Kidney (tissue), 14 donors: ENCODE measurements around the gene SLAMF9. TPM values are rescaled to one million over a fixed set of nuclear protein-coding genes. Genes with fewer than 3 reads are reported as not detected.
A peak's percentile ranks its signal among the peaks of the same experiment; 100 is the strongest.

Experiments
- DNase-seq, 5 donors: peaks; one replicate each; pipeline ENCODE4 v3.0.0-alpha.2; 2013 to 2020
- FAIRE-seq: peaks from 2 replicates; lab custom pipeline; 2012; peaks lifted over from hg19 to GRCh38; lab: Jason Lieb, UNC
- H3K27ac ChIP-seq, 2 donors: one replicate each; pipeline ENCODE4 v1.7.0; 2013; ENCODE audit warnings: low read depth in 2 of 2, low read length in 2 of 2, inconsistent platforms in 1 of 2
- H3K27me3 ChIP-seq: one replicate; pipeline ENCODE4 v1.7.1; 2013; ENCODE audit warnings: low read length, inconsistent platforms; ENCODE audit not compliant: control insufficient read depth, insufficient read depth
- H3K36me3 ChIP-seq, 3 donors: one replicate each; pipeline versions ENCODE4 v1.7.0 to v1.7.1; 2013; ENCODE audit warnings: low read length in 3 of 3, control low read depth in 1 of 3, inconsistent platforms in 1 of 3; ENCODE audit not compliant: insufficient read depth in 3 of 3, control insufficient read depth in 2 of 3
- H3K4me1 ChIP-seq, 3 donors: one replicate each; pipeline versions ENCODE4 v1.7.0 to v1.7.1; 2013; ENCODE audit warnings: low read length in 3 of 3, inconsistent platforms in 1 of 3, low read depth in 1 of 3; ENCODE audit not compliant: control insufficient read depth in 2 of 3, insufficient read depth in 2 of 3
- H3K4me3 ChIP-seq, 3 donors: one replicate each; pipeline versions ENCODE4 v1.7.0 to v1.8.1; 2013; ENCODE audit warnings: low read length in 3 of 3, control low read depth in 1 of 3, inconsistent platforms in 1 of 3
- H3K9ac ChIP-seq, 3 donors: one replicate each; pipeline versions ENCODE4 v1.7.0 to v1.7.1; 2013; ENCODE audit warnings: low read length in 3 of 3, control low read depth in 1 of 3, inconsistent platforms in 1 of 3
- H3K9me3 ChIP-seq, 3 donors: one replicate each; pipeline versions ENCODE4 v1.7.0 to v1.7.1; 2013; ENCODE audit warnings: low read length in 3 of 3, control low read depth in 1 of 3, inconsistent platforms in 1 of 3; ENCODE audit not compliant: control insufficient read depth in 2 of 3, insufficient read depth in 1 of 3
- CTCF ChIP-seq: IDR thresholded peaks from 3 replicates; pipeline ENCODE4 v1.5.1; 2012; ENCODE audit warnings: mild to moderate bottlenecking, moderate library complexity, borderline replicate concordance; ENCODE audit not compliant: insufficient read depth; ENCODE audit errors: extremely low read depth
- intact Hi-C: fragments of 100-400 bp; cut with DNase I; formaldehyde crosslinking; loops from one replicate; pipeline ENCODE4 v1.11.1; 2022
- polyA plus RNA-seq: library from polyadenylated mRNA; stranded (reverse); fragments of 350-450 nt; fragmentation: Illumina TruSeq; extraction: RNeasy Lipid Tissue Mini Kit (QIAGEN cat#74804); gene quantifications from one replicate; pipeline ENCODE4 v1.2.3, GENCODE V29; 2014; ENCODE audit warnings: low read depth, low replicate concordance; ENCODE audit not compliant: insufficient read depth
- total RNA-seq: library from RNA; stranded (reverse); fragmentation: NEBNext Ultra II Directional; extraction: Animal tissue kit (Norgen Biotek cat#: 25700); gene quantifications from one replicate; pipeline ENCODE4 v1.2.1, GENCODE V29; 2021
- donor health status: control.
- donor health status: control.
- donor health status: control.
- donor health status: control.
- donor health status: control.
- donor health status: DM: yes; HTN: yes; CAD: no.
- donor health status: Normal renal cell carcinoma (clear cell type).

The SLAMF9 gene
- total and polyA plus RNA-seq, 2 donors from 2014 or later: not detected

GRCh38 chr1:159915571-159916241, 38.3 kb downstream of the SLAMF9 start:
- Histone ChIP-seq H3K9me3 (no peaks in the 10 kb centered on the region), H3K36me3 (peaks cover 0 to 27% (median 19%) of the 10 kb centered on the region in 3 donors), H3K9ac (no peak overlapping the region), H3K4me1 (peaks cover 0 to 16% (median 0%) of the 10 kb centered on the region in 3 donors), H3K27ac (no peak overlapping the region), H3K27me3 (no peaks in the 10 kb centered on the region), H3K4me3 (no peak overlapping the region)
- intact Hi-C loops: no loop called here
- DNase-seq: no peak
- TF ChIP-seq CTCF: no peak
- no peak for FAIRE-seq

GRCh38 chr1:159914252-159915018, 39.6 kb downstream of the SLAMF9 start:
- FAIRE-seq: no peak
- Histone ChIP-seq H3K4me3 (no peak overlapping the region), H3K36me3 (peaks cover 0 to 21% (median 12%) of the 10 kb centered on the region in 3 donors), H3K27ac (no peak overlapping the region), H3K27me3 (no peaks in the 10 kb centered on the region), H3K9ac (no peak overlapping the region), H3K4me1 (peaks cover 0 to 21% (median 0%) of the 10 kb centered on the region in 3 donors), H3K9me3 (no peaks in the 10 kb centered on the region)
- intact Hi-C loops: no loop called here
- DNase-seq: no peak
- TF ChIP-seq CTCF: no peak

- DNase-seq (peak in 2 of 5 donors; percentile 30 to 79), FAIRE-seq (no peak)
- H3K4me1 ChIP-seq: peaks cover 0 to 21% (median 0%) of the 10 kb centered on the region in 3 donors
- TF ChIP-seq CTCF: no peak
- no peaks in the 10 kb centered on the region for H3K9me3 ChIP-seq
- intact Hi-C loops: no loop called here
- peaks cover 0 to 13% (median 5%) of the 10 kb centered on the region in 3 donors for H3K36me3 ChIP-seq
- H3K27ac ChIP-seq: peak overlapping the region in 1 of 2 donors; percentile 50
- H3K9ac ChIP-seq: no peak overlapping the region
- no peaks in the 10 kb centered on the region for H3K27me3 ChIP-seq
- no peak overlapping the region for H3K4me3 ChIP-seq
These were observed 40.4 kb downstream of the SLAMF9 start for GRCh38 chr1:159913451-159914192.
